Hematopoietic multipotent progenitor cell treated with erythropoietin and hydrocortisone succinate and interleukin-3 and kit ligand, for 6 days (in vitro differentiated cells): ENCODE results near the gene DUSP10.

ENCODE experiments used
- DNase-seq: peaks from one replicate; pipeline ENCODE4 v3.0.0-alpha.2; 2015

DUSP10 gene

GRCh38 chr1:221762121-221762520, 20.2 kb upstream of the DUSP10 start:
- DNase-seq: no peak

- DNase-seq: no peak
These were observed 19.6 kb upstream of the DUSP10 start for GRCh38 chr1:221761354-221762002.

- DNase-seq: peak; percentile 38
These were observed 19.0 kb upstream of the DUSP10 start for GRCh38 chr1:221760911-221761310.

- DNase-seq: peak; percentile 60
These were observed 17.5 kb upstream of the DUSP10 start for GRCh38 chr1:221759436-221759835.

GRCh38 chr1:221758455-221758854, 16.6 kb upstream of the DUSP10 start:
- no peak for DNase-seq

- DNase-seq: no peak
These were observed 15.1 kb upstream of the DUSP10 start for GRCh38 chr1:221756830-221757551.

- no peak for DNase-seq
These were observed 11.9 kb upstream of the DUSP10 start for GRCh38 chr1:221753828-221754188.

GRCh38 chr1:221751226-221751887, 9.5 kb upstream of the DUSP10 start:
- no peak for DNase-seq

GRCh38 chr1:221748981-221749380, 7.1 kb upstream of the DUSP10 start:
- no peak for DNase-seq

- DNase-seq: no peak
These were observed 6.0 kb upstream of the DUSP10 start for GRCh38 chr1:221747839-221748238.

- DNase-seq: no peak
These were observed 1.7 kb upstream of the DUSP10 start for GRCh38 chr1:221743416-221744208.

GRCh38 chr1:221742555-221743415, 896 bp upstream of the DUSP10 start:
- peak; percentile 90 for DNase-seq

GRCh38 chr1:221740993-221741702, 741 bp downstream of the DUSP10 start:
- DNase-seq: peak; percentile 66

GRCh38 chr1:221740369-221740992, 1.4 kb downstream of the DUSP10 start:
- peak; percentile 50 for DNase-seq

- DNase-seq: no peak
These were observed 2.2 kb downstream of the DUSP10 start for GRCh38 chr1:221739677-221740025.

GRCh38 chr1:221739018-221739676, 2.7 kb downstream of the DUSP10 start:
- no peak for DNase-seq

- no peak for DNase-seq
These were observed 5.2 kb downstream of the DUSP10 start for GRCh38 chr1:221736714-221737113.

- DNase-seq: no peak
These were observed 5.9 kb downstream of the DUSP10 start for GRCh38 chr1:221735999-221736398.

- DNase-seq: no peak
These were observed 7.7 kb downstream of the DUSP10 start for GRCh38 chr1:221734187-221734586.

- DNase-seq: no peak
These were observed 9.8 kb downstream of the DUSP10 start for GRCh38 chr1:221732052-221732451.
